ENCODE measurements around the gene PLXNA4.

- TF ChIP-seq, protein P1, sequence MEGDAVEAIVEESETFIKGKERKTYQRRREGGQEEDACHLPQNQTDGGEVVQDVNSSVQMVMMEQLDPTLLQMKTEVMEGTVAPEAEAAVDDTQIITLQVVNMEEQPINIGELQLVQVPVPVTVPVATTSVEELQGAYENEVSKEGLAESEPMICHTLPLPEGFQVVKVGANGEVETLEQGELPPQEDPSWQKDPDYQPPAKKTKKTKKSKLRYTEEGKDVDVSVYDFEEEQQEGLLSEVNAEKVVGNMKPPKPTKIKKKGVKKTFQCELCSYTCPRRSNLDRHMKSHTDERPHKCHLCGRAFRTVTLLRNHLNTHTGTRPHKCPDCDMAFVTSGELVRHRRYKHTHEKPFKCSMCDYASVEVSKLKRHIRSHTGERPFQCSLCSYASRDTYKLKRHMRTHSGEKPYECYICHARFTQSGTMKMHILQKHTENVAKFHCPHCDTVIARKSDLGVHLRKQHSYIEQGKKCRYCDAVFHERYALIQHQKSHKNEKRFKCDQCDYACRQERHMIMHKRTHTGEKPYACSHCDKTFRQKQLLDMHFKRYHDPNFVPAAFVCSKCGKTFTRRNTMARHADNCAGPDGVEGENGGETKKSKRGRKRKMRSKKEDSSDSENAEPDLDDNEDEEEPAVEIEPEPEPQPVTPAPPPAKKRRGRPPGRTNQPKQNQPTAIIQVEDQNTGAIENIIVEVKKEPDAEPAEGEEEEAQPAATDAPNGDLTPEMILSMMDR (conservative IDR thresholded peaks at IDR 0.05; ENCODE audit: low read depth, low read length), result peak; percentile 76
- TF ChIP-seq EZH2 (IDR thresholded peaks at IDR 0.05; ENCODE audit: borderline replicate concordance, low read depth, low read length, poor library complexity, severe bottlenecking), result no peak
These were observed 4.5 kb upstream of the PLXNA4 start for GRCh38 chr7:132580717-132581285.

Measured in A673 (cell line).